ENCODE measurements around the gene GPATCH8. TPM values are rescaled to one million over a fixed set of nuclear protein-coding genes. Genes with fewer than 3 reads are reported as not detected.

GPATCH8 gene
- total RNA-seq, 1 experiment from 2014 or later, result 51.5 TPM

DNA sequence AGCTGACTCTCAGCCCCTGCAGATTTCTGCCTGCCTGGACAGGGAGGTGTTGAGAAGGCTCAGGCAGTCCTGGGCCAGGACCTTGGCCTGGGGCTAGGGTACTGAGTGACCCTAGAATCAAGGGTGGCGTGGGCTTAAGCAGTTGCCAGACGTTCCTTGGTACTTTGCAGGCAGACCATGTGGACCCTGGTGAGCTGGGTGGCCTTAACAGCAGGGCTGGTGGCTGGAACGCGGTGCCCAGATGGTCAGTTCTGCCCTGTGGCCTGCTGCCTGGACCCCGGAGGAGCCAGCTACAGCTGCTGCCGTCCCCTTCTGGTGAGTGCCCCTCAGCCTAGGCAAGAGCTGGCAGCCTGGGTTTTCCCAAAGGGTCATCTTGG is 154.2 kb downstream of the GPATCH8 start:
- no peak overlapping the region for H3K9ac ChIP-seq (ENCODE audit: extremely low read depth, insufficient read length, low read length)
- H2BK5ac ChIP-seq (ENCODE audit: insufficient read length, low read length), result no peak overlapping the region
- H3K4me1 Mint-ChIP-seq, result peaks cover 8 to 13% of the 10 kb centered on the region in 2 experiments
- TF ChIP-seq, protein P1, sequence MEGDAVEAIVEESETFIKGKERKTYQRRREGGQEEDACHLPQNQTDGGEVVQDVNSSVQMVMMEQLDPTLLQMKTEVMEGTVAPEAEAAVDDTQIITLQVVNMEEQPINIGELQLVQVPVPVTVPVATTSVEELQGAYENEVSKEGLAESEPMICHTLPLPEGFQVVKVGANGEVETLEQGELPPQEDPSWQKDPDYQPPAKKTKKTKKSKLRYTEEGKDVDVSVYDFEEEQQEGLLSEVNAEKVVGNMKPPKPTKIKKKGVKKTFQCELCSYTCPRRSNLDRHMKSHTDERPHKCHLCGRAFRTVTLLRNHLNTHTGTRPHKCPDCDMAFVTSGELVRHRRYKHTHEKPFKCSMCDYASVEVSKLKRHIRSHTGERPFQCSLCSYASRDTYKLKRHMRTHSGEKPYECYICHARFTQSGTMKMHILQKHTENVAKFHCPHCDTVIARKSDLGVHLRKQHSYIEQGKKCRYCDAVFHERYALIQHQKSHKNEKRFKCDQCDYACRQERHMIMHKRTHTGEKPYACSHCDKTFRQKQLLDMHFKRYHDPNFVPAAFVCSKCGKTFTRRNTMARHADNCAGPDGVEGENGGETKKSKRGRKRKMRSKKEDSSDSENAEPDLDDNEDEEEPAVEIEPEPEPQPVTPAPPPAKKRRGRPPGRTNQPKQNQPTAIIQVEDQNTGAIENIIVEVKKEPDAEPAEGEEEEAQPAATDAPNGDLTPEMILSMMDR (conservative IDR thresholded peaks at IDR 0.05), result no peak
- H2BK12ac ChIP-seq (ENCODE audit: insufficient read length, low read depth, low read length), result no peak overlapping the region
- peaks cover 8% of the 10 kb centered on the region for H3K23me2 ChIP-seq (ENCODE audit: insufficient read length, low read depth, low read length, poor library complexity, severe bottlenecking)
- no CpG with 5 or more reads among the region's 6 CpGs for WGBS (ENCODE audit: extremely low coverage, insufficient read length, low lambda C conversion rate)
- H4K20me1 ChIP-seq (ENCODE audit: control insufficient read depth, insufficient read depth, insufficient read length), result no peaks in the 10 kb centered on the region
- no peak overlapping the region for H3K27ac ChIP-seq (ENCODE audit: insufficient read length, low read depth, low read length)
- no peak overlapping the region for H3K56ac ChIP-seq (ENCODE audit: insufficient read length, low read depth, low read length)
- no peak overlapping the region for H3T11ph ChIP-seq (ENCODE audit: low read length)
- no peak overlapping the region for H3K14ac ChIP-seq (ENCODE audit: insufficient read depth, low read length)
- H3K27me3 Mint-ChIP-seq (ENCODE audit: low read depth), result peaks cover 9% of the 10 kb centered on the region
- H4K5ac ChIP-seq (ENCODE audit: insufficient read length, low read depth, low read length), result no peak overlapping the region
- H4K91ac ChIP-seq (ENCODE audit: insufficient read length, low read depth, low read length), result no peak overlapping the region
- H3K79me2 ChIP-seq (ENCODE audit: insufficient read depth, low read length), result no peaks in the 10 kb centered on the region
- H2BK120ac ChIP-seq (ENCODE audit: low read depth, low read length, poor library complexity, severe bottlenecking), result no peak overlapping the region
- H3K79me1 ChIP-seq (ENCODE audit: insufficient read depth, low read depth, low read length, poor library complexity, severe bottlenecking), result no peaks in the 10 kb centered on the region
- no peaks in the 10 kb centered on the region for H3K27me3 ChIP-seq (ENCODE audit: insufficient read depth, low read length)
- H3K23ac ChIP-seq (ENCODE audit: insufficient read length, low read depth, low read length), result no peak overlapping the region
- H3K36me3 Mint-ChIP-seq (ENCODE audit: insufficient read depth in 1 of 3, low read depth in 3 of 3), result peaks cover 3 to 17% (median 6%) of the 10 kb centered on the region in 3 experiments; a peak in 6 of 7 replicates
- H3K9me3 Mint-ChIP-seq, result no peaks in the 10 kb centered on the region; a peak in 1 of 5 replicates
- no peak overlapping the region for H3K27ac Mint-ChIP-seq
- H2BK20ac ChIP-seq (ENCODE audit: low read depth, low read length, poor library complexity, severe bottlenecking), result no peak overlapping the region
- no peak overlapping the region for H3K4me2 ChIP-seq (ENCODE audit: insufficient read depth, insufficient read length, low read length)
- H2AFZ ChIP-seq (ENCODE audit: low read length), result no peak overlapping the region
- H3K4me3 Mint-ChIP-seq, result no peak overlapping the region
- H2BK15ac ChIP-seq (ENCODE audit: low read depth, low read length), result no peak overlapping the region
- H4K8ac ChIP-seq (replicated peaks; ENCODE audit: insufficient read length, low read depth, low read length), result no peak overlapping the region
- no peaks in the 10 kb centered on the region for H3K9me3 ChIP-seq (ENCODE audit: control insufficient read depth, low read depth, low read length)
- H3K4me1 ChIP-seq (ENCODE audit: insufficient read depth, low read length), result no peaks in the 10 kb centered on the region
- no peak overlapping the region for H3K18ac ChIP-seq (ENCODE audit: insufficient read length, low read depth, low read length)
- H3K4ac ChIP-seq (ENCODE audit: low read depth, low read length), result no peak overlapping the region
- DNase-seq, result no peak
- H2AK5ac ChIP-seq (ENCODE audit: insufficient read length, low read length), result no peak overlapping the region
